H9 (cell line): ENCODE measurements around the gene HOXA4. TPM values are rescaled to one million over a fixed set of nuclear protein-coding genes. Genes with fewer than 3 reads are reported as not detected.

Experiments
- DNase-seq: peaks from one replicate; pipeline ENCODE4 v3.0.0-alpha.2; 2017
- H2AFZ ChIP-seq: one replicate; pipeline ENCODE4 v1.6.1; 2013; ENCODE audit warnings: mild to moderate bottlenecking, low read length, control low read depth, moderate library complexity
- H2AK5ac ChIP-seq: 2 replicates; pipeline ENCODE4 v1.6.1; 2013; ENCODE audit warnings: low read length, control low read depth, mixed read lengths; ENCODE audit not compliant: insufficient read length
- H2BK120ac ChIP-seq: one replicate; pipeline ENCODE4 v1.6.1; 2013; ENCODE audit warnings: low read depth, mild to moderate bottlenecking, low read length, control low read depth, inconsistent platforms; ENCODE audit not compliant: poor library complexity, severe bottlenecking
- H2BK12ac ChIP-seq: 2 replicates; pipeline ENCODE4 v1.6.1; 2013; ENCODE audit warnings: low read length, control low read depth, mixed read lengths, low read depth; ENCODE audit not compliant: insufficient read length
- H2BK15ac ChIP-seq: 2 replicates; pipeline ENCODE4 v1.6.1; 2013; ENCODE audit warnings: low read depth, low read length, control low read depth
- H2BK20ac ChIP-seq: one replicate; pipeline ENCODE4 v1.6.1; 2013; ENCODE audit warnings: low read depth, mild to moderate bottlenecking, low read length, control low read depth, inconsistent platforms; ENCODE audit not compliant: poor library complexity, severe bottlenecking
- H2BK5ac ChIP-seq: 2 replicates; pipeline ENCODE4 v1.6.1; 2013; ENCODE audit warnings: low read length, control low read depth, mixed read lengths; ENCODE audit not compliant: insufficient read length
- H3K14ac ChIP-seq: 2 replicates; pipeline ENCODE4 v1.6.1; 2013; ENCODE audit warnings: low read length, control low read depth; ENCODE audit not compliant: insufficient read depth
- H3K18ac ChIP-seq: 2 replicates; pipeline ENCODE4 v1.6.1; 2013; ENCODE audit warnings: low read depth, mild to moderate bottlenecking, mixed read lengths, low read length, control low read depth; ENCODE audit not compliant: insufficient read length
- H3K23ac ChIP-seq: 2 replicates; pipeline ENCODE4 v1.6.1; 2013; ENCODE audit warnings: low read length, control low read depth, mixed read lengths, low read depth; ENCODE audit not compliant: insufficient read length
- H3K23me2 ChIP-seq: 2 replicates; pipeline ENCODE4 v1.6.1; 2013; ENCODE audit warnings: low read depth, mild to moderate bottlenecking, mixed read lengths, low read length, control low read depth; ENCODE audit not compliant: insufficient read length, poor library complexity, severe bottlenecking
- H3K27ac ChIP-seq: 2 replicates; pipeline ENCODE4 v1.5.1; 2013; ENCODE audit warnings: low read length, control low read depth, mixed read lengths, low read depth; ENCODE audit not compliant: insufficient read length
- H3K27me3 ChIP-seq: 2 replicates; pipeline ENCODE4 v1.6.1; 2013; ENCODE audit warnings: low read length, control low read depth, inconsistent platforms; ENCODE audit not compliant: insufficient read depth
- H3K4ac ChIP-seq: 2 replicates; pipeline ENCODE4 v1.6.1; 2013; ENCODE audit warnings: low read depth, mild to moderate bottlenecking, control low read depth, inconsistent platforms, low read length, moderate library complexity
- H3K4me1 ChIP-seq: 2 replicates; pipeline ENCODE4 v1.6.1; 2013; ENCODE audit warnings: low read length, control low read depth, inconsistent platforms; ENCODE audit not compliant: insufficient read depth
- H3K4me2 ChIP-seq: 2 replicates; pipeline ENCODE4 v1.6.1; 2013; ENCODE audit warnings: low read length, control low read depth, mixed read lengths; ENCODE audit not compliant: insufficient read length, insufficient read depth
- H3K56ac ChIP-seq: 2 replicates; pipeline ENCODE4 v1.6.1; 2013; ENCODE audit warnings: low read depth, mild to moderate bottlenecking, mixed read lengths, low read length, control low read depth; ENCODE audit not compliant: insufficient read length
- H3K79me1 ChIP-seq: 2 replicates; pipeline ENCODE4 v1.6.1; 2013; ENCODE audit warnings: low read depth, mild to moderate bottlenecking, moderate library complexity, low read length, control low read depth, inconsistent platforms; ENCODE audit not compliant: insufficient read depth, poor library complexity, severe bottlenecking
- H3K79me2 ChIP-seq: 2 replicates; pipeline ENCODE4 v1.6.1; 2013; ENCODE audit warnings: low read length, control low read depth, inconsistent platforms; ENCODE audit not compliant: insufficient read depth
- H3K9ac ChIP-seq: 2 replicates; pipeline ENCODE4 v1.6.1; 2013; ENCODE audit warnings: low read length, control low read depth, mixed read lengths; ENCODE audit not compliant: insufficient read length; ENCODE audit errors: extremely low read depth
- H3K9me3 ChIP-seq: one replicate; pipeline ENCODE4 v1.6.1; 2013; ENCODE audit warnings: low read depth, low read length, inconsistent platforms; ENCODE audit not compliant: control insufficient read depth
- H3T11ph ChIP-seq: one replicate; pipeline ENCODE4 v1.6.1; 2013; ENCODE audit warnings: mild to moderate bottlenecking, low read length, control low read depth, inconsistent platforms
- H4K20me1 ChIP-seq: one replicate; pipeline ENCODE4 v1.6.1; 2013; ENCODE audit not compliant: control insufficient read depth, insufficient read length, insufficient read depth
- H4K5ac ChIP-seq: 2 replicates; pipeline ENCODE4 v1.6.1; 2013; ENCODE audit warnings: low read depth, mild to moderate bottlenecking, mixed read lengths, low read length, control low read depth; ENCODE audit not compliant: insufficient read length
- H4K8ac ChIP-seq: replicated peaks from 2 replicates; pipeline ENCODE4 v1.6.1; 2013; ENCODE audit warnings: low read length, control low read depth, mixed read lengths, low read depth; ENCODE audit not compliant: insufficient read length
- H4K91ac ChIP-seq: 2 replicates; pipeline ENCODE4 v1.6.1; 2013; ENCODE audit warnings: low read depth, mild to moderate bottlenecking, moderate library complexity, mixed read lengths, low read length, control low read depth; ENCODE audit not compliant: insufficient read length
- H3K27ac Mint-ChIP-seq, 3 experiments: 2 replicates in 2 of 3; 3 replicates in 1 of 3; pipeline ENCODE4 v1.8.0; 2020 to 2021; ENCODE audit warnings: mixed read lengths in 3 of 3, mild to moderate bottlenecking in 1 of 3, moderate library complexity in 1 of 3
- H3K27me3 Mint-ChIP-seq: 2 replicates; pipeline ENCODE4 v1.8.0; 2021; ENCODE audit warnings: low read depth, mild to moderate bottlenecking, moderate library complexity, mixed read lengths
- H3K36me3 Mint-ChIP-seq, 3 experiments: 2 replicates in 2 of 3; 3 replicates in 1 of 3; pipeline ENCODE4 v1.8.0; 2020 to 2021; ENCODE audit warnings: low read depth in 3 of 3, mixed read lengths in 3 of 3; ENCODE audit not compliant: insufficient read depth in 1 of 3
- H3K4me1 Mint-ChIP-seq, 2 experiments: 2 replicates each; pipeline ENCODE4 v1.8.0; 2020; ENCODE audit warnings: mixed read lengths in 2 of 2
- H3K4me3 Mint-ChIP-seq, 2 experiments: 2 replicates in 1 of 2; 3 replicates in 1 of 2; pipeline ENCODE4 v1.8.0; 2020 to 2021; ENCODE audit warnings: mild to moderate bottlenecking in 2 of 2, mixed read lengths in 2 of 2, moderate library complexity in 1 of 2
- H3K9me3 Mint-ChIP-seq, 2 experiments: 2 replicates in 1 of 2; 3 replicates in 1 of 2; pipeline ENCODE4 v1.8.0; 2020; ENCODE audit warnings: mild to moderate bottlenecking in 2 of 2, mixed read lengths in 2 of 2, moderate library complexity in 1 of 2
- CTCF ChIP-seq: fragments of 200-600 bp; sonication (generic); conservative IDR thresholded peaks from 3 replicates; pipeline ENCODE4 v1.8.0; 2021; ENCODE audit warnings: antibody characterized with exemption, mild to moderate bottlenecking
- WGBS: extraction: QIAGEN DNeasy Blood & Tissue Kit; methylation state at CpG from one replicate; pipeline ENCODE4 v1.1.7; 2013; ENCODE audit warnings: missing lambda C conversion rate, low lambda C conversion rate, mixed read lengths; ENCODE audit not compliant: insufficient read length; ENCODE audit errors: extremely low coverage; 5-methylcytosine and 5-hydroxymethylcytosine counted together
- total RNA-seq: library from RNA; stranded (reverse); gene quantifications from 2 replicates; pipeline ENCODE4 v1.2.1, GENCODE V29; 2021

HOXA4 gene
- total RNA-seq, 1 experiment from 2014 or later, result not detected

GRCh38 chr7:27116031-27116961 is 14.3 kb downstream of the HOXA4 start:
- WGBS, result no CpG with 5 or more reads among the region's 20 CpGs
- Histone ChIP-seq H3K18ac (no peak overlapping the region), H3K4me2 (no peak overlapping the region), H2AFZ (no peak overlapping the region), H3K23me2 (peaks cover 3% of the 10 kb centered on the region), H4K20me1 (no peaks in the 10 kb centered on the region), H3T11ph (no peak overlapping the region), H3K9me3 (no peaks in the 10 kb centered on the region), H2AK5ac (no peak overlapping the region), H2BK12ac (no peak overlapping the region), H2BK20ac (no peak overlapping the region), H3K14ac (no peak overlapping the region), H2BK120ac (no peak overlapping the region), H3K27me3 (peaks cover 97% of the 10 kb centered on the region), H3K79me1 (no peaks in the 10 kb centered on the region), H3K4ac (no peak overlapping the region), H4K5ac (no peak overlapping the region), H3K79me2 (no peaks in the 10 kb centered on the region), H3K4me1 (no peaks in the 10 kb centered on the region), H2BK5ac (no peak overlapping the region), H4K8ac (no peak overlapping the region), H3K9ac (no peak overlapping the region), H3K56ac (no peak overlapping the region), H3K27ac (no peak overlapping the region), H4K91ac (no peak overlapping the region), H2BK15ac (no peak overlapping the region), H3K23ac (no peak overlapping the region)
- no peak overlapping the region for H3K4me3 Mint-ChIP-seq
- H3K36me3 Mint-ChIP-seq, result peaks cover 0 to 5% (median 0%) of the 10 kb centered on the region in 3 experiments; a peak in 1 of 7 replicates
- peaks cover 0 to 7% of the 10 kb centered on the region in 2 experiments; a peak in 3 of 5 replicates for H3K9me3 Mint-ChIP-seq
- peaks cover 98% of the 10 kb centered on the region for H3K27me3 Mint-ChIP-seq
- DNase-seq, result no peak
- peaks cover 3 to 14% of the 10 kb centered on the region in 2 experiments; a peak in 3 of 4 replicates for H3K4me1 Mint-ChIP-seq
- no peak overlapping the region for H3K27ac Mint-ChIP-seq
- TF ChIP-seq CTCF, result no peak
